Measurements from ENCODE around the gene MLPH. TPM values are rescaled to one million over a fixed set of nuclear protein-coding genes. Genes with fewer than 3 reads are reported as not detected.

MLPH gene
- total RNA-seq, 2 experiments from 2014 or later = 0.39 TPM; not detected in 1

- peaks cover 7% of the 10 kb centered on the region for H3K4me1 ChIP-seq (ENCODE audit: insufficient read depth, low read length)
- ATAC-seq (ENCODE audit: poor library complexity) (no peak), DNase-seq (no peak)
- no peaks in the 10 kb centered on the region for H3K9me3 Mint-ChIP-seq
- TF ChIP-seq, protein P1, sequence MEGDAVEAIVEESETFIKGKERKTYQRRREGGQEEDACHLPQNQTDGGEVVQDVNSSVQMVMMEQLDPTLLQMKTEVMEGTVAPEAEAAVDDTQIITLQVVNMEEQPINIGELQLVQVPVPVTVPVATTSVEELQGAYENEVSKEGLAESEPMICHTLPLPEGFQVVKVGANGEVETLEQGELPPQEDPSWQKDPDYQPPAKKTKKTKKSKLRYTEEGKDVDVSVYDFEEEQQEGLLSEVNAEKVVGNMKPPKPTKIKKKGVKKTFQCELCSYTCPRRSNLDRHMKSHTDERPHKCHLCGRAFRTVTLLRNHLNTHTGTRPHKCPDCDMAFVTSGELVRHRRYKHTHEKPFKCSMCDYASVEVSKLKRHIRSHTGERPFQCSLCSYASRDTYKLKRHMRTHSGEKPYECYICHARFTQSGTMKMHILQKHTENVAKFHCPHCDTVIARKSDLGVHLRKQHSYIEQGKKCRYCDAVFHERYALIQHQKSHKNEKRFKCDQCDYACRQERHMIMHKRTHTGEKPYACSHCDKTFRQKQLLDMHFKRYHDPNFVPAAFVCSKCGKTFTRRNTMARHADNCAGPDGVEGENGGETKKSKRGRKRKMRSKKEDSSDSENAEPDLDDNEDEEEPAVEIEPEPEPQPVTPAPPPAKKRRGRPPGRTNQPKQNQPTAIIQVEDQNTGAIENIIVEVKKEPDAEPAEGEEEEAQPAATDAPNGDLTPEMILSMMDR (IDR thresholded peaks at IDR 0.05) = no peak
- no peak overlapping the region for H3K4me3 ChIP-seq (ENCODE audit: low read length)
- H3K9me3 ChIP-seq (ENCODE audit: control insufficient read depth in 1 of 2, insufficient read depth in 1 of 2, low read length in 2 of 2) = no peaks in the 10 kb centered on the region
- CTCF ChIA-PET = interaction anchor here (1.1 kb wide), 1 partner anchor 234 kb away, joined by 3 read pairs; no protein-coding TSS in a partner anchor
- no peaks in the 10 kb centered on the region for H3K4me1 Mint-ChIP-seq (ENCODE audit: low read depth)
- no peaks in the 10 kb centered on the region for H3K36me3 ChIP-seq (ENCODE audit: insufficient read depth, low read length)
- no peak overlapping the region for H3K4me3 Mint-ChIP-seq
- no peaks in the 10 kb centered on the region for H3K36me3 Mint-ChIP-seq (ENCODE audit: low read depth)
- peaks cover 0 to 4% of the 10 kb centered on the region in 2 experiments for H3K27me3 ChIP-seq (ENCODE audit: control insufficient read depth in 1 of 2, insufficient read depth in 2 of 2, low read length in 2 of 2)
- intact Hi-C loops (cut with DNase I, micrococcal nuclease) = loop anchor here (5.0 kb wide), 2 partner anchors 162 to 752 kb away; no protein-coding TSS in a partner anchor
- POLR2A ChIA-PET = no interaction called here
- H3K27ac Mint-ChIP-seq = no peak overlapping the region
- H3K27me3 Mint-ChIP-seq = peaks cover 11% of the 10 kb centered on the region
- no peak overlapping the region for H3K27ac ChIP-seq (ENCODE audit: low read depth in 1 of 2, low read length in 2 of 2)
Measured at GRCh38 chr2:237510502-237511217, 23.6 kb downstream of the MLPH start.

DNA sequence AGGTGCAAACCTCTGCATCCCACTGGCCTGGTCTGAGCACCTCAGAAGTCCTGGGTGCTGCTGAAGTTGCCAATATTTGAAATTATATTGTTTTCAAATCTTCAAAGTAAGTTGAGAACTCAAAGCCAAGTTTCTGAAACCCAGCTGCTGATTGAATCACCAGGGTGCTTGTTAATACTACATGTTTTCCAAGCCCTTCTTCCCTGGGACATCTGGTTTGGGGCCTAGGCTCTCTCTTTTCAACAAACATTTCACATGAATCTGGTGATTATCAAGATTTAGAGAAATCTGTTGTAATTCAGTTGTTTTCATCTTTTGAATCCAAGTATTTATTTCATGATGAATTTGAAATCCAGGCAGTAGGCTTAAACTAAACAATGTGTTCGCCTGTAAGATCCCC, 24.4 kb downstream of the MLPH start:
- intact Hi-C loops (cut with DNase I, micrococcal nuclease) = loop anchor here (5.0 kb wide), 2 partner anchors 161 to 751 kb away; no protein-coding TSS in a partner anchor
- ATAC-seq (ENCODE audit: poor library complexity) = no peak
- Histone ChIP-seq H3K9me3 (ENCODE audit: control insufficient read depth in 1 of 2, insufficient read depth in 1 of 2, low read length in 2 of 2) (no peaks in the 10 kb centered on the region), H3K27ac (ENCODE audit: low read depth in 1 of 2, low read length in 2 of 2) (no peak overlapping the region), H3K4me1 (ENCODE audit: insufficient read depth, low read length) (peaks cover 7% of the 10 kb centered on the region), H3K27me3 (ENCODE audit: control insufficient read depth in 1 of 2, insufficient read depth in 2 of 2, low read length in 2 of 2) (peaks cover 0 to 4% of the 10 kb centered on the region in 2 experiments), H3K36me3 (ENCODE audit: insufficient read depth, low read length) (no peaks in the 10 kb centered on the region), H3K4me3 (ENCODE audit: low read length) (no peak overlapping the region)
- Mint-ChIP-seq H3K36me3 (ENCODE audit: low read depth) (no peaks in the 10 kb centered on the region), H3K4me1 (ENCODE audit: low read depth) (no peaks in the 10 kb centered on the region), H3K27me3 (peaks cover 7% of the 10 kb centered on the region), H3K9me3 (no peaks in the 10 kb centered on the region), H3K27ac (no peak overlapping the region), H3K4me3 (no peak overlapping the region)
- ChIA-PET POLR2A (no interaction called here), CTCF (interaction anchor here (2.8 kb wide), 1 partner anchor 61 kb away, joined by 37 read pairs; no protein-coding TSS in a partner anchor)
- DNase-seq = no peak
- TF ChIP-seq, protein P1 (IDR thresholded peaks at IDR 0.05) = no peak

DNA sequence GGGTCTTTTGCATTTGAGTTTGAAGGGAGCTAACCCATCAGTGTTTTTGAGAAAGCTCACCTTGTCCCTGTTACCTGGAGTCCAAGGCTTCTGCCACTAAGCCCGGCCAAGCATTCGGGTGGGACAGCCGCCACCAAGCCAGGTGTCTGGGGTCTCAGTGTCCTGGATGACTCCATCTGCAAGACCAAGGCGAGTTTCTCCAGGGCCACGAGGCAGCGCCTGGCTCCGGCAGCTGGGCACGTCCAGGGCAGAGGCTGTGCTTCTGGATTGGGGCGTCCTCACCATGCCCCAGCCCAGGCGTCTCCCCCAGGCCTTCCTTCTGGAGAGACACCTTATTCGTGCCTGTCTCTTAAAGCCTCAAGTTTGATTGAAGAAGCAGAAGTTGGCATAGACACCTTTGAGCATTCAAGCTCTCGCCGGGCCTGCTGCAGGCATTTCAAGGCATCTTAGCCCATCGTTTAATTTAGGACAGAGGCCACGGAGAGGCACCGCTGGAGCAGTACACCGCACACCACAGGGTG, 24.9 kb downstream of the MLPH start:
- Histone ChIP-seq H3K36me3 (ENCODE audit: insufficient read depth, low read length) (no peaks in the 10 kb centered on the region), H3K4me1 (ENCODE audit: insufficient read depth, low read length) (peaks cover 7% of the 10 kb centered on the region), H3K4me3 (ENCODE audit: low read length) (no peak overlapping the region), H3K9me3 (ENCODE audit: control insufficient read depth in 1 of 2, insufficient read depth in 1 of 2, low read length in 2 of 2) (no peaks in the 10 kb centered on the region), H3K27ac (ENCODE audit: low read depth in 1 of 2, low read length in 2 of 2) (no peak overlapping the region), H3K27me3 (ENCODE audit: control insufficient read depth in 1 of 2, insufficient read depth in 2 of 2, low read length in 2 of 2) (peaks cover 0 to 4% of the 10 kb centered on the region in 2 experiments)
- peaks cover 7% of the 10 kb centered on the region for H3K27me3 Mint-ChIP-seq
- H3K36me3 Mint-ChIP-seq (ENCODE audit: low read depth) = no peaks in the 10 kb centered on the region
- no peak for DNase-seq
- POLR2A ChIA-PET = interaction anchor here (1.7 kb wide), 1 partner anchor 233 kb away, joined by 6 read pairs; no protein-coding TSS in a partner anchor
- no peak overlapping the region for H3K4me3 Mint-ChIP-seq
- CTCF ChIA-PET = interaction anchor here (0.6 to 2.8 kb wide), 11 partner anchors 8 to 358 kb away, joined by 3 to 37 read pairs (median 5); no protein-coding TSS in a partner anchor
- no peak for ATAC-seq (ENCODE audit: poor library complexity)
- no peaks in the 10 kb centered on the region for H3K9me3 Mint-ChIP-seq
- H3K4me1 Mint-ChIP-seq (ENCODE audit: low read depth) = no peaks in the 10 kb centered on the region
- H3K27ac Mint-ChIP-seq = no peak overlapping the region
- TF ChIP-seq, protein P1 (IDR thresholded peaks at IDR 0.05) = no peak
- intact Hi-C loops (cut with DNase I, micrococcal nuclease) = loop anchor here (1.0 to 5.0 kb wide), 6 partner anchors 60 to 751 kb away; no protein-coding TSS in a partner anchor
